Embryonic facial prominence (tissue), 1 donor: ENCODE measurements around the gene SLC16A3.

Experiments
- DNase-seq: peaks from one replicate; pipeline ENCODE4 v3.0.0-alpha.2; 2016; ENCODE audit errors: extremely low spot score

SLC16A3 gene

DNA sequence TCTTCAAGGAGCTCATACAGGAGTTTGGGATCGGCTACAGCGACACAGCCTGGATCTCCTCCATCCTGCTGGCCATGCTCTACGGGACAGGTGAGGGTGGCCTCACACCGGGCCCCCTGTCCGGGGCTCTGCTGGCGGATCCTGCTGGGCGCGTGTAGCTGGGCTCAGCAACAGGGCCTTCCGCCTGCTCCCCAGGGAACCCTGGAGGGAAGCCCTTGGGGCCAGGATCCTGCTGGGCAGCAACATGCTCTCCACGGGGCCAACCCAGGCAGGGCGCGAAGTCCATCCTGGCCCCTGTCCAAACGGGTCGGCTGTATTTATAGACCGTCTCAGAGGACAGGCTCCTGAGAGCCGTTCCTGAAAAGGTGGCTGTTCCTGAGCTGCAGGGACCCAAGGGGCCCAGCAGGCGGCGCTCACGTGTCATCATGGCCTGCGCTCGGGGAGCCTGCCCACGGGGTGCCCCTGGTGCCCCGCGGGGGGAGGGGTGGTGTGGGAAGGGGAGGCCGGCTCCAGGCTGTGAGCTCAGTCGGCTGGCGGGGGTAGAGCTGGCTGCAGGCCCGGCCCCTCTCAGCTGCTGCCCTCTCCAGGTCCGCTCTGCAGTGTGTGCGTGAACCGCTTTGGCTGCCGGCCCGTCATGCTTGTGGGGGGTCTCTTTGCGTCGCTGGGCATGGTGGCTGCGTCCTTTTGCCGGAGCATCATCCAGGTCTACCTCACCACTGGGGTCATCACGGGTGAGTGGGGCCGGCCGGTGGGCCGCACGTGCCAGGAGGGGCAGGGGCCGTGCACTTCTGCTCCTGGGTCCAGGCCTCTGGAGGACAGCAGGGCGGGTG, 7.5 kb downstream of the SLC16A3 start:
- no peak for DNase-seq

DNA sequence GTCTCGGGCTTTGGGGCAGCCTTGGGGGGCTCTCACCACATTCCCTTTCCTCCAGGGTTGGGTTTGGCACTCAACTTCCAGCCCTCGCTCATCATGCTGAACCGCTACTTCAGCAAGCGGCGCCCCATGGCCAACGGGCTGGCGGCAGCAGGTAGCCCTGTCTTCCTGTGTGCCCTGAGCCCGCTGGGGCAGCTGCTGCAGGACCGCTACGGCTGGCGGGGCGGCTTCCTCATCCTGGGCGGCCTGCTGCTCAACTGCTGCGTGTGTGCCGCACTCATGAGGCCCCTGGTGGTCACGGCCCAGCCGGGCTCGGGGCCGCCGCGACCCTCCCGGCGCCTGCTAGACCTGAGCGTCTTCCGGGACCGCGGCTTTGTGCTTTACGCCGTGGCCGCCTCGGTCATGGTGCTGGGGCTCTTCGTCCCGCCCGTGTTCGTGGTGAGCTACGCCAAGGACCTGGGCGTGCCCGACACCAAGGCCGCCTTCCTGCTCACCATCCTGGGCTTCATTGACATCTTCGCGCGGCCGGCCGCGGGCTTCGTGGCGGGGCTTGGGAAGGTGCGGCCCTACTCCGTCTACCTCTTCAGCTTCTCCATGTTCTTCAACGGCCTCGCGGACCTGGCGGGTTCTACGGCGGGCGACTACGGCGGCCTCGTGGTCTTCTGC, 8.4 kb downstream of the SLC16A3 start:
- DNase-seq, result no peak

DNA sequence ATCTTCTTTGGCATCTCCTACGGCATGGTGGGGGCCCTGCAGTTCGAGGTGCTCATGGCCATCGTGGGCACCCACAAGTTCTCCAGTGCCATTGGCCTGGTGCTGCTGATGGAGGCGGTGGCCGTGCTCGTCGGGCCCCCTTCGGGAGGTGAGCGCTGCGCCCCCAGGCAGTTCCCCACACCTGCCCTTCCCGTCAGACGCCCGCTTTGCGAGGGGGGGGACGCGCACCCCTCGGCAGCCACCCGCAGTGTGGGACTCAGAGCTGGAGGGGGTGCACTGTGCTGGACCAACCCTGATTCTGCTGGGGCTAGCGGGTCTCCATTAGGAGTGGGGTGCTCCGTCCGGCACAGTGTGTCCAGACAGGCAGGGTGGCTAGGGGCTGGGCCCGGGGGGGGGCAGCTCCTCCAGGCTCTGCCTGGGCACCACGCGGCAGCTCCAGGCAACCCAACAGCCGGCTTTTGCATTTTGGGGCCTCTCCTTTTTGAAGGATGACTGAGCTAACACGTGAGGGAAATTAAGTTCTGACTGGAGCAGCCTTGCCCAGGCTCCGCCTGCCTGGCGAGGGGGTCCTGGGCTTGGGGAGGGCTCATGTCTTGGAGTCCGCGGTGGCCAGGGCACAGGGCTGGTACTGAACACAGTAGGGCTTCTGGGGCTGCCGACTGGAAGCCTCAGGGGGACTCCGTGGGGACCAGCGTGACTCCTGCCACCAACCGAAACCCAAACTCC, 9.1 kb downstream of the SLC16A3 start:
- no peak for DNase-seq

DNA sequence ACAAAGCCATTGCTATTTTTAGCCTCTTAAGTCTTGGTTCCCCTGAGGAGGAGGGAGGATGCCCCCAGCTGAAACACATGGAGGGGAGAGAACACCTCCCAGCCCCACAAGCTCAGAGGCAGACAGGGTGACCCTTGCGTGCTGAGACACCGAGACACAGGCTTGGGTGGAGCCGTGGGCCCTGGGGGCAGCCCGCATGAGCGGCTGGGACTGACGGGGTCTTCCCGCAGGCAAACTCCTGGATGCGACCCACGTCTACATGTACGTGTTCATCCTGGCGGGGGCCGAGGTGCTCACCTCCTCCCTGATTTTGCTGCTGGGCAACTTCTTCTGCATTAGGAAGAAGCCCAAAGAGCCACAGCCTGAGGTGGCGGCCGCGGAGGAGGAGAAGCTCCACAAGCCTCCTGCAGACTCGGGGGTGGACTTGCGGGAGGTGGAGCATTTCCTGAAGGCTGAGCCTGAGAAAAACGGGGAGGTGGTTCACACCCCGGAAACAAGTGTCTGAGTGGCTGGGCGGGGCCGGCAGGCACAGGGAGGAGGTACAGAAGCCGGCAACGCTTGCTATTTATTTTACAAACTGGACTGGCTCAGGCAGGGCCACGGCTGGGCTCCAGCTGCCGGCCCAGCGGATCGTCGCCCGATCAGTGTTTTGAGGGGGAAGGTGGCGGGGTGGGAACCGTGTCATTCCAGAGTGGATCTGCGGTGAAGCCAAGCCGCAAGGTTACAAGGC, 9.8 kb downstream of the SLC16A3 start:
- no peak for DNase-seq

DNA sequence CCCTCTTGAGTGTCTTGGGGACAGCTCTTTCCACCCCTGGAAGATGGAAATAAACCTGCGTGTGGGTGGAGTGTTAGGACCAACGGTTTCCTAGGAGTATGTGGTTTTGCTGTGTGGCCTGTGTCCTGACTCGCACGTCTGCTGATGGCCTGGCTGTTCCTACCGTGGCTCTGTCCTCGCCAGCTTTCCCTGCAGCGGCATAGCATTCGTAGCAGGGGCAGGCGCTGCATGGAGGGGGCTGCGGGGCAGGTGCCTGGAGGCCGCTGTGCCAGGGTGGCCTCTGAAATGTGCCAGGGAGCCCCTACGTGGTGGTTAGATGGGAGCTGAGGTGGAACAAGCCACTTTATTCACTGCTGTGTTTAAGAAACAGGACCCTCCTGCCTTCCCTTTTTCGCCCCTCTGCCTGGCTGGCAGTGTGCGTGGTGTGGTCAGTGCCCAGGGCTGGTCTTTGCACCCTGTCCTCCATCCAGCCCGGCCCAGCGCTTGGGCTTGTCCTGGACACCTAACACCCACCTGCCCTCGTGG, 10.6 kb downstream of the SLC16A3 start:
- DNase-seq, result no peak

DNA sequence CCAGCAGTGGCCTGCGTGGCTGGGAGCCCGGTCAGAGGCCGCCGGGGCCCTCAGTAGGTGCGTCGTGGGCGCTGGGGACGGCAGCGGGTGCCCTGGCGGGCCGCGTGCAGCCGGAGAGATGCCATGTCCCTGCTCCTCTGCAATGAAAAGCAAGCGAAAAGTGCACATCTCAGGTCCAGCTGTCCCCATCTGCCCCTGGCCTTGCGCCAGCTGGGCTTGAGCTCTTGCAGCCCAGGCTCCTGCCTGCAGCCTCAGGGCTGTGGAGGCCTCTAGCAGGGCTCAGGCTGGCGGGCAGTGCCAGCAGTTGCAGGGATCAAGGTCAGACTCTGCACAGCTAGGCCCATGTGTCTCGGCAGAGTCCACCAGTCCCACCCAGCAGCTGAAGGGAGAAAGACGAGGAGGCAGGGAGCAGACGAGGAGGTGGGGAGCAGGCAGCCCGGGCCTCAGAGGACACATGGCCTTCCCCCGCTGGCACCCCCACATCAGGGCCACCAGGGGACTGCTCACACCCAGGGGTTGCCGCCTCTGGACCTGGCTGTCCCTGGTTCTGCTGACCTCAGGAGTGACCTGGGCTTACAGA, 11.2 kb downstream of the SLC16A3 start:
- DNase-seq, result no peak

DNA sequence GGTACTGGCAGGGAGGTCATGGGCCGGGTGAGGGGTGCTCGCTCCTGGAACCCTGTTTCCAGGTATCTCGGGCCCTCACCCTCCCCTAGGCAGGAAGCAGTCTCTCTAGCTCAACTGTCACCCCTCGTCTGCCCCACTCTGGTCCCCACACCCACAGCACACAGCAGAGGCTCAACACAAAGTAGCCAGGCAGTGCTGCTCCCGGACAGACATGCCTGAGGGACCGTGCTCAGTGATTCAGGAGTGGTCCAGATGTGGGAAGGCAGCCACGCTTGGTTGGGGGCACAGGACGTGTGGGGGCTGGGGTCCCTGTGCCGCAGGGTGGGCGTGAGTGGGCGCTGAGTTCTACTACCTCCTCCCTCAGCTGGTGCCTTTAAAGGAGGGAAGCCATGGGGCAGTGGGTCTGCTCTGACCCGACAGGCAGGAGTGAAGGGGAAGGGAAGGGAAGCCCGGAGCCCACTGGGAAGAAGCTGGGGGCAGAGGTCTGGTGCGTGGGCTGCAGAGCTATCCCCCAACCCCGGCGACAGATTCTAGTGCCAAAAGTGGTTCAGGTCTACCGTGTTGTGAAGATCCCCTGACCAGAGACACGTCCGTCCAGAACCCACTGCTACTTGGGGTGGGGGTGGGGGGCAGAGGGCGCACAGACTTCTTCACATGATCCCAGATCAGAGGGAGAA, 11.8 kb downstream of the SLC16A3 start:
- no peak for DNase-seq

DNA sequence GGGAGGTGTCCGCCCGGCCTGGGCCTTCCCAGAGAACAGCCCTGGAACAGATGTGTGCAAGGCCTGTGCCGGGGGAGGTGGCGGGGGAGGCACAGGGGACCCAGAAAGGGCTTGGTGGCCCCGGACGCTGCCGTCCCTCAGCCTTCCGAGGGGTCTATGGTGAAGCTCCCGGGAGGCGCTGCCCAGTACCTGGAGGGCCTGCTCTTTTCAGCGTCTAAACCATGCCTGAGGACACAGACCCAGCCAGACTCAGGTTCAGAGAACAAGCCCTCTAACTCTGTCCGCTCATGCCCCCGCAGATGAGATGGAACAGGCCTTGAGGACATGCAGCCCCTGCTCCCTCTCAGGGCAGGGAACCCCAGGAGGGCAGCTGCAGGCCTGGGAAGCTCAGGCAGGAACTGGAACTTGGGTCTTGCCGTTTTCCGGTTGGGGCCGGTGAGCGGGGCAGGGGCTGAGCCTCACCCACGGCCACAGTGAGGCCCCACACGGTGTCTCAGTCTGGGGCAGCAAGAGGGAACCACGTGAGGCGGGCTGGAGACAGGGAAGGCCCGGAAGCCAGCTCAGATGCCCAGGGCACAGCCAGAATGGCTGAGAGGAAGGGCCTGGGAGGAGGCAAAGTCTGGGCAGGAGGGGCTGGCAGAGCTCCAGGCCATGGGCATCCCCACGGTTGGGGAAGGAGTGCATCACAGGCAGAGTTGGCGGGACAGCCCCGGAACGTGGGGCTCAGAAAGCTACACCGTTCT, 12.5 kb downstream of the SLC16A3 start:
- DNase-seq, result no peak

DNA sequence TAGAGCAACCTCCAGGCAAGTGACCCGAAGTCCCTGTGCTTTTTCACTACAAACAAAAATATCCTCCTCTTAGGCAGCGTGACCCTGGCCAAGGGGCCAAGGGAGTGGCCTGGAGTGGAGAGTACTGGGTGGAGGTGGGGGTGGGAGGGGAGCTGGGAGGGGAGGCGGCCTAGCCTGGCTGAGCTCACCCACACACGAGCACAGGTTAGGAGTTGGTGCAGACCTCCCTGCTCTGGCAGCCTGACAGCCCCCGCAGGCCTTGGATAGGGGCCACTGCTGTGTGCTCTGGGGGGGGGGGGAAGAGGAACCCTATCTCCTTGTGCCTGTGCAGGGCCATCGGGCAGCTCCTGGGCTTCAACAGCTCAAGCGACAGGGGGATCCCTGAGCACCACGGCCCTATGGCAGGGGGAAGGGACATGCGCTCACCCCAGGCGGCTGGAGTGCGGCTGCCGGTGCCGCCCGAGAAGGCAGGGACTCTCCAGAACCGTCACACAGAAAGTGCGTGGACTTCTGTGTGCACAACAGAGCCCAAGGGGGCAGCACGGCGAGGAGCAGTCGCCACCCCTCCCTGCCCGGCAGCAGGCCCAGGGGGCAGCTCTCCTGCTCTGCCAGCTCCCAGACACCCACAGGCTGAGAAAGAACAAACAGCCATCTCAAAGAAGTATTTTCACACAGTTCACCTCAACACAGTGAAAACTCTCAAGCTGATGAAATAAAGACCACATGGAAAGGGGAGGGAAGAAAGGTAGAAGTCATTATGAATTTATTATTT, 13.3 kb downstream of the SLC16A3 start:
- no peak for DNase-seq

DNA sequence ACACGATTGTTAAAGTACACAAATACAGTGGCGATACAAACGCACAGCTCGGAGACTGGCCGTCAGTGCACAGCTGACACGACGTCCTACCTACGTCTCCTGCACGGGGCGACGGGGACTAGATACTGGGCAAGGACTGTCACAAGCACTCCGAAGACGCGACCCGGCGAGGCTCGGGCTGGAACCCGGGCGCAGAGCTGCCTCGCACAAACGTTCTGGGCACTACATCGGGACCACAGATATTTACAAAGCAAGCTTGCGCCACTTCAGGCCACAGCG, 13.8 kb downstream of the SLC16A3 start:
- DNase-seq, result no peak

DNA sequence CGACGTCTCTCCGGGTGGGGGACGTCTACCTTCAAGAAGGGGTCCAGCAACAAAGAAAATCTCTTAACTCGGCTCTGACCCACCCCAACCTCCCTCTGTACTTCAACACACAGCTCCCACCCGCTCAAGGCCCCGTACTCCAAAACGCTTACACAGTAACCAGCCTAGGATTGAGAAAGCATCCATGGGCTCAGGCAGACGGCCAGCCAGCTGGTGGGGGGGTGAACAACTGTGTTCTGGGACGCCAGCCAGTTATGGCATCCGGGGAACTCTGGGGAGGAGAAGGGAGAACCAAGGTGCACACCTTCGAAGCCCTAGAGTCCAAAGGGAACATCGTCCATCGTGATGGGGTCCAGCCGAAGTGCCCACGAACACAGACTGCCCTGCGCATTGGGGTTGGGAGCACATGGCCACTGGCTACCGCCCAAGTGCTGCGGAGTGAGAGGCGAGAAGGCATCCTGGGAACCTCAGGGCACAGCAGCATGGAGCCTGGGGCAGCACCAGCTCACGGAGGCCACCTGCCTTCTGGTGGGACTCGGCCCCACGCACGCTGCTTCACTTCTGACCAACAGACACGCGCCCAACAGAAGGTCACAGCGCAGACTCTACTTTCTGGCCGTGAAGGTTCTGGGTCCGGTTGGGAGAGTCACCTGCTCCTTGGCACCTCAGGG, 14.3 kb downstream of the SLC16A3 start:
- DNase-seq, result no peak

DNA sequence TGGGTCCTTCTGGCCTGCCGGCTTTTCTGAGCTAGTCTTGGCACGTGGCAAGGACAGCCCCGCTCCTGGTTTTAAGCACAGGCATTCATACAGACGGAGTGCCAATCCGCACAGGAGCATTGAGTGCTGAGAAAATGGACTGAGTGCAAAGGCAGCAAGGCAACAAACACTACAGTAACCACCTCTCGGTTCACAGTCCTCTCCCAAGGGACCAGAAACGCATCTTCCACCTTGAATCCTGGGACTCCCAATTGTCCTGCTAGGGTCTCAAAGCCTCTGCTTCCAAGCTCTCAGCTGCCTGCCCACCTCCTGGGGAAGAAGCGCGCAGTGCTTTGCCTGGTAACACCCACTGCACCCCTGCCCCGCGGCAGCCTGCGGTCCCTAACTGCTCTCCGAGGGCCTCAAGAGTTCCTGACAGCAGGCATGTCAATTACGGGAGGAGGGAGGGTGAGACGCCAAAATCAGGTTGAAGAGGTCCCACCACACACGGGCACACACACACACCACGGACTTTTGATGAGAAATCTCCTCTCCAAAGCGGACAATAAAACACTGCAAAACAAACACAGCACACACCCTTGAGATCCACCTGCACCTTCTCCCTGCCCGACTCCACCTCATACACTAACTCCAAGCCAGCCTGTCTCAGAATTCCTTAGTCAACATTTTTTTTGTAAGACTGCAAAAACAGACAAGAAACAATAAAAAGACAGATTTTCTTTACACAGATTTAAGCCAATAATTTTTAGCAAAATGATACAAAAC, 15.0 kb downstream of the SLC16A3 start:
- DNase-seq, result no peak

DNA sequence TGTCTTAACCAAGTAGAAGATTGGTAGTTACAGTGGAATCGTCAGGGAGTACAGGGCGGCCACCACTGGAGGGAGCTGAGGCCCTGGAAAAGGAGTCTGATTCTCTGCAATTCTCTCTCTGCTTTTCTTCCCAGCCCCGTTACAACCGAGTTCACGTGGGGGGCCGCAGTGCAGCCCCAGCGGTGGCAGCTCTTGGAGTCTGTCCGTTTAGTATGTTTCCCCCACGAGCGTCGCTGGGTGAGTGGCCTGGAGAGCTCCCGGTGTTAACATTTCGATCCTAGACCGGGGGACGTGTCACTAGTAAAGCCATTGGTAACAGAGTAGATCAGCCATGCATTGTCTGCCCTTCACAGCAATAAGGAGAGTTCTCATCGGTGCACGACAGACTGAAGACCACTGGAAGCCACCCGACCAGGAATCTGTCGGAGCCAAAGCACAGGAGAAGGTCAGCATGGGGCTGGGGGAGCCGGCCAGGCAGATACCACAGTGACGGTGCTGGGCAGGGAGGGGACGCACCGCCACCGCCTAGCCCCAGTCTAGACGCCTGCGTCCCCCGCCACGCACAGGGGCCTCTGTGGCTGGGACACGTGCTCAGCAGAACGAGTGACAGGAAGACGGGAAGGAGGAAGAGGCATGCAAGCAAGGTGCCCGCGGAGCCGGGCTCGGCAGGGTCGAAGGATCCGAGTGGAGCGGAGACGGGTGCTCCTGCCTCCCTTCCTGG, 15.7 kb downstream of the SLC16A3 start:
- no peak for DNase-seq

DNA sequence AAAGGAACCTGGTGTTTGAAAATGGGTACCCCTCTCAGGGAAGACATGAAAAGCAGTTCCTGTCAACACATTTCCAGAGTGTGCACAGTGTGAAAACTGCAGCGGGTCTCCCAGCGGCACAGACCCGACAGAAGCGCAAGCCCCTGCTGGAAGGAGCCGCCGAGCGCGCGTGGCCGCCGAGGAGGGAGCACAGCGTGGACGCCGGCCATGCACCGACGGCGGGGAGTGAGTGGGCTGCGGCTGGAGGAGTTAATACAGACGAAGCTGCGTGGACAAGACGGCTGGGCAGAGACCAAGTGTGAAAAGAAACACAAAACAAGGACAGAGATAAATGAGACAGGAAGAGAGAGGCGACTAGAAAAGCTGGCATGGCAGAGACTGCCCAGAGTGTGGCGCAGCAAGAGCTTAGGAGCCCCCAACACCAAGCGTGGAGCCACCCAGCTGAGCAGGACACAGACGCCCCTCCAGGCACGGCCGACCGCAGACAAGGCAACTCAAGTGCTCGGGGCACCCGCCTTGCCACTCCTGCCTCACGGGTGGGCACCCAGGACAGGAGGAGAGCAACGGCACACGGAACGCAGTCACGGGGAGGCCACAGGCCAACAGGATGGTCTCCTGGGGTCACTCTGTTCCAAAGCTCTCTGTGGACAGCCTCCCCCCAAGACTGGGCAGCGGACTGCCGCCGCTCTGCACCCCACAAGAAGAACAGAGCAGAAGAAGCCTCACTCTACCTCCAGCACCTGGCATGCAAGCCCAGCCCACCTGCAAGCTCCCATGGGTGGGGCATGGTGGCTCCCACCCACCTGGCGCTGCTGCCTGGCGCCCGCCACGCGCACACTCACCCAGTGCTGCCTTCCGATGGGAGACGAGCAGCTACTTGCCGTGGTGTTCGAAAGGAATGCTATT, 16.5 kb downstream of the SLC16A3 start:
- no peak for DNase-seq

DNA sequence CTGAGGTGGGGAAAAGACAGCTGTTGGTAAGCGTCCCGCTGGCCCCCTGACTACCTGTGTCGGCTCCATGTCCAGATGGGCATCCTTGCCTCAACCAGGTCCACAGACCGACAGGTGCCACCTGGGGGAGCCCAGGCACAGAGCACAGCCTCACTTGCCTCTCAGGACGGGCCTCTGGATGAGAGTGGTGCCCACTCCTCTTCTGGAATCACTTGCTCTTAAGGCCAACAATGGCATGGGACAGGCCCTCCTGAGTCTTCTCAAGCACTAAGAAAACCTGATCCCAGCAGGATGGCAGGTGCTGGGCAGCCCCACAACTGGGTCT, 17.2 kb downstream of the SLC16A3 start:
- DNase-seq, result no peak

DNA sequence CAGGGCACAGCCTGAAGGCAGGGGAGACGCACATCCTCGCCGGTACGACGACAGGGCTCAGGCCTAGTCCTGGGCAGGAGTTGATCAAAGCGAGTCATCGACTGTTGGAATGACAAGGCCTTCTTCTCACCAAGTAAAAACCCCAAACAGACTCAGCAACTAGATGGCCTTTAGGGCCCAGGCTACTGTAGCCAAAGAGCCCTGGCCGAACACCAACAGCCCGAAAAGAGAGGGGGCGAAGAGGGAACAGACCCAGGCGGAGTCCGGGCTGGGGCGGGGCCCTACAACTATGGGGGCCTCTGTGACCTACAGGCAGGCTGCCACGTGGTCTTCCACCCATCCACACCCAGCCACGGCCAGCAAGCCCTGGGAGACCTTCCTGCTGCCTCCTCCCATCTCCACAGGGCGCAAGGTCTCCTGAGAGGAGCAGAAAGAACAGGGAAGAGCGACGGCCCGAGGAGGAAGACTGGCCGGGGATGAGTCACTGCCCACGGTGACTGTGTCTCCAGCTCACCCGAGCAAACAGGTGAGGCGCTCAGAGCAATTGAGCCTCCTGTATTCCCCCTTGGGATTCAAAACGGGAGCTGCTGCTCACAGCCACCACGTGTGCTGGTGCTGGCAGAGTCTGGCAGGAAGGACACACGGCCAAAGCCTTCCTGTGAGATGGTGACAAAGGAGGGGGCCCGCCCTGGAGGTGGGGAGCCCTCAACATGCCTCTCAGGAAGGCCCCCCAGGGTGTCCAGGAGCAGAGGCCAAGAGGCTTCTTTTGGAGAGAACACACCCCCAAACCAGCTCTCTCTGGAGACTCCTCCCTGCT, 17.7 kb downstream of the SLC16A3 start:
- no peak for DNase-seq
